Muscle of arm (tissue), 12 donors: ENCODE measurements around the gene DNPEP. TPM values are rescaled to one million over a fixed set of nuclear protein-coding genes. Genes with fewer than 3 reads are reported as not detected.

Experiments
- DNase-seq: peaks from one replicate; pipeline ENCODE4 v3.0.0-alpha.2; 2013
- polyA plus RNA-seq, 12 donors: library from polyadenylated mRNA; unstranded; fragments of 120-200 nt; gene quantifications; one replicate each; pipeline ENCODE4 v1.2.1, GENCODE V29; 2013; ENCODE audit not compliant: insufficient read length in 12 of 12

Gene DNPEP
- polyA plus RNA-seq, 12 donors: 25.7 to 53.3 (median 34.3) TPM; not detected in 1

- peak; percentile 43 for DNase-seq
These were observed 19.0 kb downstream of the DNPEP start for GRCh38 chr2:219368690-219369191.

- DNase-seq: peak; percentile 49
These were observed 25.1 kb downstream of the DNPEP start for GRCh38 chr2:219362524-219363164.

GRCh38 chr2:219362072-219362471, 25.6 kb downstream of the DNPEP start:
- no peak for DNase-seq

GRCh38 chr2:219358170-219359075, 29.3 kb downstream of the DNPEP start:
- DNase-seq: no peak

GRCh38 chr2:219356834-219357233, 30.9 kb downstream of the DNPEP start:
- DNase-seq: no peak

- DNase-seq: no peak
These were observed 33.1 kb downstream of the DNPEP start for GRCh38 chr2:219354582-219354981.

- no peak for DNase-seq
These were observed 34.6 kb downstream of the DNPEP start for GRCh38 chr2:219353129-219353528.

- no peak for DNase-seq
These were observed 35.2 kb downstream of the DNPEP start for GRCh38 chr2:219352448-219353023.

- no peak for DNase-seq
These were observed 36.9 kb downstream of the DNPEP start for GRCh38 chr2:219350710-219351221.

- DNase-seq: no peak
These were observed 37.5 kb downstream of the DNPEP start for GRCh38 chr2:219350215-219350614.

GRCh38 chr2:219344751-219345430, 42.8 kb downstream of the DNPEP start:
- peak; percentile 52 for DNase-seq

GRCh38 chr2:219335373-219335786, 52.3 kb downstream of the DNPEP start:
- no peak for DNase-seq

GRCh38 chr2:219334076-219334475, 53.6 kb downstream of the DNPEP start:
- DNase-seq: no peak

GRCh38 chr2:219332542-219332941, 55.2 kb downstream of the DNPEP start, which contains the start of gene RESP18:
TSS of gene RESP18 (minus strand) at chr2:219332744.
- DNase-seq: no peak

GRCh38 chr2:219331560-219332213, 56.0 kb downstream of the DNPEP start:
- DNase-seq: peak; percentile 58

GRCh38 chr2:219327719-219328118, 60.0 kb downstream of the DNPEP start:
- DNase-seq: no peak

- no peak for DNase-seq
These were observed 61.9 kb downstream of the DNPEP start for GRCh38 chr2:219325657-219326315.

GRCh38 chr2:219325136-219325535, 62.6 kb downstream of the DNPEP start:
- DNase-seq: no peak

- no peak for DNase-seq
These were observed 64.3 kb downstream of the DNPEP start for GRCh38 chr2:219323434-219323833.
